ENCODE results near the gene C19orf81.

Gene C19orf81

DNA sequence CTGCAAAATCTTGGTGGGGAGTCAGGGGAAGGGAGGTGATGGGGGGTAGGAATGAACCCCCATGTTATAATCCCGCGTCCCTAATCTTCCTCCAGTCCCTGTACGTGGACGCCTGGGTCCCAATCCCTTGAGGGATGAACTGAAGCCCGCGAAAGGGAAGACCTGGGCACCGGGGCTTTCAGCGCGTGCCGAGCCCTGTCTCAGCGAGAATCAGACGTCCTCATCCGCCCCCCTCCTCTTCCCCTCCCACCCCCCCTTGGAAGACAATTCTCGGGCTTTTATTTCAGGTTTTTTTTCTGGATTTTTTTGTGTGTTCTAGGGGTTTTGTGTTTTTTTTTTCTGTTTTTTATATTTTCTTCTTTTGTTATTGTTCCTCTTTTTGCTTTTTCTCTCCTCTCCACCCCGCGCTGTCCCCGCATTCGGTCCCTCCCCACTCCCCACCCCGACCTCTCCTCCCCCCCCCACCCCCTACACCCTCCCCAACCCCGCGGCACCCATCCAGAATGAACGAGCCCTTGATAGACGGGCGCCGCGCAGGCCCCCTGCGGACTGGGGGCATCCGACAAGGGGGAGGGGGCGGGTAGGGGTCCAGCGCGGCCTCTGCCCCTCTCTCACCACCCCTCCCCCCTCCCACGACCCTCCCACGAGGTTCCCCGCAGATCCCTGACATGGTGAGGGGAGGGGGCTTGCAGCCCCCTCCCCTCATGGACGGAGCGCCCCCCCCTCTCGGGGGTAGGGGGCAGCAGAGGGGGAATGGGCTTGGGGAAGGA is 10.3 kb downstream of the C19orf81 start:
- DNase-seq = no peak

DNA sequence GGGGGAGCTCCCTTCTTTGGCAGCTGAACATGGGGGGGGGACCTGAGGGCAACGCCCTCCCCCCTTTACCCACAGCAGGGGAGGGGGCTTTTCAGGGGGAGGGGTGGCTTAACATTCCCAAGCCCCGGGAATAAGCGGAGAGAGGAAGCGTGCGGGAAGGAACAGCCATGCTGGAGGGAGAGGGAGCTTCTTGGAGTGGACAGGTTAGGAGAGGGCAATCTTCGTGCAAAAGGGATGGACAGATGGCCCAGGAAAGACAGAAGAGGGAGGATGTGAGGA is 10.8 kb downstream of the C19orf81 start:
- no peak for DNase-seq

DNA sequence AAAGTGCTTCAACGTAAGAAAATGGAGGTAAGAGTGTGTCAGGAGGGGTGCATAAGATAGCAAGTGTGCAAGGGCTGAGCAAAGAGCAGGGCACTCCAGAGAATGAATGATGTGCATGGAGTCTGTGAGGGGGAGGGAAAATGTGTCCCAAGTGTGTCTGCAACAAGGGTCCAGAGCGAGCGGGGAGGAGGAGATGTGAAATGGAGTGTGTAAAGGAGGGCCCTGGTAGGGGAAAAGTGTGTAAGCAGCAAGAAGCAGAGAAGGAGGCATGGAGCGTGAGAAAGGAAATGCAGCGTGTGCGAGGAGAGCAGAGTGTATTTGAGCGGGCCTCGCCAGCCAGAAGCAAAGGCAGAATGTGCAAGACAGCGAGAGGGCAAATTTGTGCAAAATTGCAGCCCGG is 11.8 kb downstream of the C19orf81 start:
- no peak for DNase-seq

DNA sequence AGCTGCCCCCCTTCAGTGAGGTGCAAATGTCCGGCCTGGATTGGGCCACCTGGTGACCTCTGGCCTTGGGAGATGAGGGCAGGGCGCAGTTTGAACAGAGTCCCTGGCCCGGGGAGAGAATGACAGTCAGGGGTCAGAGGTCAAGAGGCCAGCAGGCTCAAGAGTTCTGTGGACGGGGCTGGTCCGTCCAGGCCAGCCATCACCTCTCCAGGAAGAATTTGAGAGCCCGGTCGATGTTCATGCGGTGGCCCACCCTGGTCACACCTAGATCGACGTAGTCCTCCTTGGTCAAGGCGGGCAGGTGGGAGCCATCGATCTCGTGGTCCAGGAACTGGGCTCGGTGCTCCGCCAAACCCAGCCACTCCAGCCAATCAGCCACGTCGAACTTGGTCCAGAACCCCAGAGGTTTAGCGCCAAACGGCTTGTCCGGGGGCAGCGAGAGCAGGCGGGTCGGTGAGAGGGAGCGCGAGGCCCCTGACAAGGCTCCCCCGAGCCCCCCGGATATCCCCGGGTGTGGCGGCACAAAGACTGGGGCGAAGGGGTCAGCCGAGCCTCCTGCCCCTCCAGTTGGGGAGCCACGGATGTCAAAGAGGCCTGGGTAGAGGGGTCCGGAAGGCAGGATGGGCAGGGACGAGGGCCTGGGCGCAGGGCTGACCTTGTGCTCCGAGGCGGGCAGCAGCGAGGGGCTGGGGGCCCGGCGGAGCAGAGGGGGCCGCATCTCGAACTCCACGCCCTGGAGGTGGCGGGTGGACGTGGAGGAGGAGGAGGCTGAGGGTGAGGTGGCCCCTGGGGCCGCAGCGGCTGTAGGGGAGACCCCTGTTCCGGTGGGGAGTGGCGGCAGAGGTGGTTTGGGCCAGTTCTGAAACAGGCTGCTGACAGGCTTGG is 12.8 kb downstream of the C19orf81 start:
- DNase-seq = no peak

DNA sequence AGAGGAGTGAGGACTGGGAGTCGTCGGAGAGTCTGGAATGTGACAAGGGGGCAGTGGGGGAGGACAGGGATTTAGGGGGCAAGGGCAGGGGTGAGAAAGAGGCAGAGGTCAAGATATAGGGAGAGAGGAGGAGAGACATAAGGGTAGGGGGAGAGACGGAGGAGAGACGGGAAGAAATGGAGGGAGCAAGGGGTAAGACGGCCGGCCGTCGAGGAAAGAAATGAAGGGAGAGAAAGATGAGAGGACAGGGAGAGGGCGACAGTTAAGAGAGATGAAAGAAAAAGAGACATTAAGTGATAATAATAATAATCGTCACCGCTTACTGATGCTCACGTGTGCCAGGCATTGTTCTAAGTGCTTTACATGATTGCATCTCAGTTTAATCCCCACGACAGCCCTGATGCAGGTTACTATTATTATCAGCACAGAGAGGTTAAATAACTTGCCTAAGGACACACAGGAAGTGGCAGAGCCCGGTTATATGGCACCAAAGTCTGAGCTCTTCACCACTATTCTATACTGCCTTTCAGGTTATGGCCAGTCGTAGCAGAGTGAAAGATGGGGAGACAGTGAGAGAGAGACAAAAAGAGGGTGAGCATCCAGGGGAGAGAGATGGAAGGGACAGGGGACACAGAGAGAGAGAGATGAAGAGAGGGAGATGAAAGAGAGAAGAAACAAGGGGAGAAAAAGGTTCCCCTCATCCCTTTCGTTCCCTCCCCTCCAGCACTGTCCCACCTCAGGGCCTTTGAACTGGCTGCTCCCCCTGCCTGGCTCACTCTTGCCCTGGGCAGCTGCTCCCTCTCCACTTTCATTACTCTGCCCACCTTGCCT is 13.6 kb downstream of the C19orf81 start:
- no peak for DNase-seq

DNA sequence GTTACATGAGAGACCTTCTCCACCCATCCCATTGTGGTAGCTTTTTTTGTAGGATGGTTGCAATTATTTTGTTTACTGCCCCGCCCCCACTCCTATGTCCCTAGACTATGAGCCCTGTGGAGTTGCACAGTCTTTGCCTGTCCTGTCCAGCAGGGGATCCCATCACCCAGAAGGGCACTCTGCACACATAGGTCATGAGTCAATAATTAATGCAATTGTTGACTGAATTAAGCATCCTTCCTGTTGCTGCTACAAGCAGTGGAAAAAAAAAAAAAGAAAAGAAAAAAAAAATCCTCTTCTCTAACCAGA is 14.2 kb downstream of the C19orf81 start:
- DNase-seq = no peak

DNA sequence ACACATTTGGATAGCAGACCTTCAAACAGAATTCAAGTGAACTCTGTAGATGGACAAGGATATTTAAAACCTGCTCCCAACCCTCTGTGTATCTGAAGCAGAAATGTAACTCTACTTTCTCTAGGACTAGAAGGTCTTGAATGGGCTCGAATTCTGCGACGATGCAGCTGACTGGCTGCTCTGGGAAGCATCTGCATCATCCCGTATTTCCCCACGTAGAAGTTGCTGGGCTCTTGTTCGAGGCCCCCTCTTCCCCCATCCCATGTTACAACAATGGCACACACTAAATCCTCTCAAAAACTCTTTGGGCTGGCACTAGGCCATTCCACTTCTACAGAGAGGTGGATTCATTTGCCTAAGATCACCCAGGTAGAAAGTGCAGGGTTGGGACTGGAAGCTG is 15.0 kb downstream of the C19orf81 start:
- no peak for DNase-seq

DNA sequence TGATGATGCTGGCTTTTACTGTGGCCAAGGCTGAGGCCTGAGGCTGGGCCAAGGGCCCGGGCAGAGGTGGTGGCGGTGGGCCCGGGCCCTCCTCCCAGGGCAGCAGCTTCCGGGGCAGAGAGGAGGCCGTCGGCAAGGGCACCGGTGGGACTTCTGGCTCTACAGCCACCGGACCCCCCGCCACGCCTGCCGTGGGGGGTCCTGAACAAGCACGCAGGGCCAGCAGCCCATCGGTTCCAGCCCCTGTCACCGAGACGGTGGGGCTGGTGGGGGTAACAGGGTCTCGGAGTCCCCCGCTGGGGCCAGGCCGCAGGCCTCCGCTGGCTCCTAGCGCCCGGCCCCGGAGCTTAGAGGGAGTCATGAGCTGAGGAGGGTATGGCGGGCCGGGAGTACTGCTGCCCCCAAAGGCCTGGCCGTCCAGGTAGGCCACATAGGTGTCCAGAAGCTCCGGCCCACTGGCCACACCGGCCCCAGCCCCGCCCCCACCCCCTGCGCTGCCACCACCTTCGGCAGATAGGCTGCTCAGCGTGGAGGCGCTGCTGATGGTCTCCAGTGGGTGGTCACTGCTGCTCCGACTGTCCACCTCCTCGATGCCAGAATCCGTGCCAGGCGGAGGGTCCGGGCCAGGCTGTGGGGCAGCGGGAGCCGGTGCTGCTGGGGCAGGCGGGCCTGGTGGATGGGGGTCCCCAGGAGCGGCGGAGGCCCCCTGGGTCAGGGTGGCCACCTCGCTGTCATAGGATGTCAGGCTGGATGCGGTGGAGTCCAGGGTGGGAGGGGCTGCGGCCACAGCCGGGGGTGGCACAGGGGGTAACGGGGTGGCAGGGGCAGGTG is 17.3 kb downstream of the C19orf81 start:
- DNase-seq = no peak

DNA sequence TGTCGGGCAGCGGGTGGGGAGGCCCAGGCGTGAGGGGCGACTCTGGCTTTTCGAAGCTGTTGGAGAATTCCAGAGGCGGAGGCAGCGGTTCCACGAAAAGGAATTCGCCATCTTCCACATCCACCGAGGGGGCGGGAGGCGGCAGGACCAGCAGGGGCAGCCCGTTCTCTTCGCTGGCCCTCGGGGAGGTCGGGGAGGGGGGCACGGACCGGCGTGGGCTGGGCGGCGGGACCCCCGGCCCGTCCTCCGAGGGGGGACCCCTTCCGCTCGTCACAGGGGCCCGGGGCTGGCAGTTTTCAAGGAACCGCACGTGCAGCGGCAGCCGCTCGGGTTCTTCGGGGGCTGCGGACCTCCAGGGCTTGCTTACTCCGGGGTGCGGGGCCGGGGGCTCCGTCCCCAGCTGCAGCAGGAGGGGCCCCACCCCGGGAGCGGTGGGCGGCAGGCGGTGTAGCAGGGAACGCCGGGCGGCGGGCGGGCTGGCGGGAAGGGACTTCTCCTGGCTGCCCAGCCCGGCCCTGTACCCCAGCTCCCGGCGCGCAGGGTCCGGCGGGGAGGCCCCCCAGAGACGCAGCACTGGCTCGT is 18.0 kb downstream of the C19orf81 start:
- no peak for DNase-seq

DNA sequence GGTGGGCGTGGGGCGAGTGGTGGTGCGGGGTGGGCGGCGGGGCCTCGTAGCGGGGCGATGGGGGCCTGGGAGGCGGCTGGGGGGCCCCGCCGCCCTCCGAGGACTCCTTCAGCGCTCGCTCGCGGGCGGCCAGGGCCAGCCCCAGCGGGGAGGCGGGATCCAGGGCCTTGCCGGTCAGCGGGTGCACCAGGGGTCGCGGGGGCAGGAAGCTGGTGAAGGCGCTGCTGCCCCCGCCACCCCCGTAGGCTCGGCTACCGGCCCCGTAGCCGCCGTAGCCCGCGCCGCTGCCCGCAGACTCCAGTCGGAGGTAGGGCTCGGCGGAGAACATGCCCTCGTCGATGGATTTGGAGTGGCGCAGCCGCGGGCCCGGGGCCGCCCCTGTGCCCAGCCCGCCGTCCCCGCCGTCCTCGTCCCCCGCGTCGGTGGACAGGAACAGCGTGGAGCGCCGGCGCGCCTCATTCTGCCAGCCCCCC is 18.6 kb downstream of the C19orf81 start:
- no peak for DNase-seq

DNA sequence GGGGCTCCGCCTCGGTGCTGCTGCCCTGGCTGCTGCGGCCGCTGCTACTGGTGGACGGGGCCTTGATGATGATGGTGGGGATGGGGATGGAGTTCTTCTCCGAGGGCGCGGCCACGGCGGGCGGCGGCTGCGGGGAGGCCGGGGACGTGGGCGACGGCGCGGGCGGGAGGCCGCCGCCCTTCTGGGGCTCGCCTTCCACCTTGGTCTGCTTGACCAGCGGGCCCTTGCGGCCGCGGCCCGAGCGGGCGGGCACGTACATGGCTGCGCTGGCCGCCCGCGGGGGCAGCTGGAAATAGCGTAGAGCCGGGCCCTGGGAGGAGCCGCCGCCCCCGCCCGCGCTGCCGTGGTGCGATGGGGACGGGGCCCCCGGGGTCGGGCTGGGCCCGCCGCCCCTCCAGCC is 19.2 kb downstream of the C19orf81 start:
- no peak for DNase-seq

DNA sequence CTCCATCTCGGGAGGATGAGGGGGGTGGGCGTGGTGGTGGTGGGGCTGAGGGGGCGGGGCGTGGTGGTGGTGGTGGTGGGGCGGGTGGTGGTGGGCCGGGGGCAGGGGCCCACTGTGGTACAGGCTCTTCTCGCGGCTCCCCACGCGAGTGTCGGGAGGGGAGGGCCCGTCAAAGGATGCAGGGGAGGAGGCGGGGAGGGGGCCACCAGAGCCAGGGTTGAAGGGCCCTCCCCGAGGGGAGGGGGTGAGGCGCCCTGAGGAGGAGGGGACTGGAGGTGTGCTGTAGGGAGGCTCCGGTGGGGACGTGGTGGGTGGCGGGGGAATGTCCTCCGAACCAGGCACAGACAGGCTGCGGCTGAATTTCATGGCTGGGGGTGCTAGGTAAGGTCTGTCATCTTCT is 19.6 kb downstream of the C19orf81 start:
- no peak for DNase-seq

DNA sequence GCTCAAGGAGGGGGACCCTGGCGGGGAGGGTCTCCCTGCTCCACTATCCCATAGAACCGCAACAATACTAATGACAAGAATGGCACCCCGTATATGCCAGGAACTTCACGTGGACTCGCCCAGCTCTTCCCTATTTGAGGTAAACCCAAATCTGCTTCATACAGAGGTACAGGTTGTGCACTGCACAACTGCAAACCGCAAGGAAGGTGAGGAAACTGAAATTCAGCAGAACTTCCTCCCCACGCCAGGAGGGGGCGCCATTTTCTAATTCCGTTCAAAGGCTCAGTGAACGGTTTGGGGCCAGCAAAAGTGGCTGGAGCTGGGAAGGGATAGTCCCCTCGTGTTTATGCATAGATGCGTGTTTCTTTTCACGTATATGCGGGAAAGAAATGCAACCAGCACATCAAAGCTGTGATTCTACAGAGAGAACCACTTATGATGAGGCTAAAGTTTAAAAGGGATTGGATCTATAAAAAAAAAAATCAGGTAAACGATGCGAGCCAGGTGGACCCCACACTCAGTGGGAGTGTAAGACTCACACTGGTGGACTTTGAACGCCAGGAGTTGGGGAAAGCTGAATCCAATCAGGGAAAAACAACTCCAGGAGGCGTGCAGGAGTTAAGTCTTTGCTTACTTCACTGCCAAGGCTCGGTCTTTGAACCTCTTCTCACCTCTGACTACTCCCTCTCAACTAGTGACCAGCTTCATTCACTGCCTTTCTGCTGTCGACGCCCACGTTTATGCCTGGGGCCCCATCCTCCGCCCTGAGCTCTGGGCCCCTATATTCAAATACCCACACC is 20.3 kb downstream of the C19orf81 start:
- DNase-seq = peak; percentile 22 to 25

DNA sequence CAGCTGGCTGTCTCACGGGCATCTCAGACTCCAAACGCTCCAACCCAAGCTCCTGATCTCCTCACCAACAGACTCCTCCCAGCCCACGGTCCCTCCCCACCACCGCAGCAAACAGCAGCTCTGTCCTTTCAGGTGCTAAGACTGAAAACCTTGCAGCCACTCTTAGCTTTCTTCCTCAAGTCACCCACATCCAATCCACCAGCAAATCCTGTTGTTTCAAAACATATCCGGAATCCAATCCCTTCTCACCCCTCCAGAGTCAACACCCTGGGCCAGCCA is 20.8 kb downstream of the C19orf81 start:
- no peak for DNase-seq

DNA sequence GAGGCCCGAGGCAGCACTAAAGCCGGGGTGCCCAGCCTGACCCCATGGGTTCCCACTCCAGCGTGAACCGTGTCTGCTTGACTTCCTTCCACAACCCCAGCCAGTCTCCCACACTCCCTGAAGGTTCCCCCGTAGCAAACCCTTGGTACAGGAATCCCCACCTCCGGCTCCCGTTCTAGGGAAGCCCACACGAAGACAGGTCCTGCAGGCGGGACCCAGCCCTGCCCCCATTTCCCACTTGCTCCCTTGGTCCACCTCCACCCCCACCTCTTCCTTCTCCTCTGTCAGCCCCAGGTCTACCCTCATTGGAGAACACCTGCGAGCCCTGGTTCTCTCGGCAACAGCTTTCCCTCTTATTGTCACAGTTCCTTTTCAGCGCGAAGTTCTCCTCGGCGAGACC is 23.9 kb downstream of the C19orf81 start:
- no peak for DNase-seq

DNA sequence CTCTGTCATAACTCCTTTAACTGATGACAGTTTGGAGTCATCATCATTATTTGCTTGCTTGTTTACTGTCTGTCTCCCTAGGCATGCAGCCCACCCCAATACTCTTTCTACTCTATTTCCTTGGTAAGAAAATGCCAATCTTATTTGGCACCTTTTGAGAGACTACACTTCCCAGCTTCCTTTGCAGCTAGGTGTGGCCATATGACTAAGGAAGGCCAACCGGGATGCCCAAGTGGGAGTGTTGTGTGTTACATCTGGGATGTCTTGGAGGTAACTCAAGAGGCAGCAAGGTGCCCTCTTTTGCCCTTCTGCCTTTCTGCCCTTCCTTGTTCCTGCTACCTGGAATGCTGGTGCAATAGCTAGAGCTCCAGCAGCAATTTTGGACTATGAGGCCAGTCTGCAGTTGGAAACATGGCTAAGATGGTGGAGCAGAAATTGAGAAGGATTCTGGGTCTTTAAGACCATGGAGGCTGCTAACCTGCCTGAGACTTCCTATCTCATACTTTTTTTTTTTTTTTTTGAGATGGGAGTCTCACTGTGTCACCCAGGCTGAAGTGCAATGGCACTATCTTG is 27.5 kb downstream of the C19orf81 start:
- DNase-seq = no peak

DNA sequence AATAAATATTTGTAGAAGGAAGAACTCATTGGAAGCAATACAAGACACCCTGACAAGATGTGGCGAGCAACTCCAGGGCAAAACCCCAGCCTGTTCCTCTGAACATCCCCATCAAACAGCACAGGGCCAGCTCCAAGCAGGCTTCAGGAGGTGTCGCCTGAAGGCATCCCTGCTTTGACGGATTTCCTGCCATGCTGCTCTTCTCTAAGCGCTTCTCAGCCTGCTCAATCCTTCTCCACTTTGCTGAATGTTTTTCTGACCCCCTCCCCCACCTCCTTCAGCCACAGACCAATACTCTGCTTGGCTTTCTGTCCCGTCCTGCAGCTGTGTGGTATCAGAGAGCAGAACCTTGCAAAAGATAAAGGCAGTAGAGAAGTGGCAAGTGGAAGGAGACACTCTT is 28.4 kb downstream of the C19orf81 start:
- no peak for DNase-seq

DNA sequence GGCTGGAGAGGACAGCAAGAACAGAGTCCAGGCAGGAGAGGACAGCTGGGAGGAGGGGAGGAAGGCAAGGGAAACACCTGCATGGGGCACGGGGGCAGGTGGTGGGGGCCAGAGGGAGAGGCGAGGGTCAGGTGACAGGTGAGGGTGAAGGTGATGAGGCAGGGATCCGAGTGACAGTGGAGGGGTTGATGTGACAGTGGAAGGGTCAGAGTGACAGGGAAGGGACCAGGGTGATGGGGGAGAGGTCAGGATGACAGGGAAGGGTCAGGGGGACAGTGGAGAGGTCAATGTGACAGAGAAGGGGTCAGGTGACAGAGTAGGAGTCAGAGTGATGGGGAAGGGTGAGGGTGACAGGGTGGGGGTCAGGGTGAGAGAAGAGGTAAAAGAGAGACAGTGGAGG is 29.1 kb downstream of the C19orf81 start:
- DNase-seq = no peak

DNA sequence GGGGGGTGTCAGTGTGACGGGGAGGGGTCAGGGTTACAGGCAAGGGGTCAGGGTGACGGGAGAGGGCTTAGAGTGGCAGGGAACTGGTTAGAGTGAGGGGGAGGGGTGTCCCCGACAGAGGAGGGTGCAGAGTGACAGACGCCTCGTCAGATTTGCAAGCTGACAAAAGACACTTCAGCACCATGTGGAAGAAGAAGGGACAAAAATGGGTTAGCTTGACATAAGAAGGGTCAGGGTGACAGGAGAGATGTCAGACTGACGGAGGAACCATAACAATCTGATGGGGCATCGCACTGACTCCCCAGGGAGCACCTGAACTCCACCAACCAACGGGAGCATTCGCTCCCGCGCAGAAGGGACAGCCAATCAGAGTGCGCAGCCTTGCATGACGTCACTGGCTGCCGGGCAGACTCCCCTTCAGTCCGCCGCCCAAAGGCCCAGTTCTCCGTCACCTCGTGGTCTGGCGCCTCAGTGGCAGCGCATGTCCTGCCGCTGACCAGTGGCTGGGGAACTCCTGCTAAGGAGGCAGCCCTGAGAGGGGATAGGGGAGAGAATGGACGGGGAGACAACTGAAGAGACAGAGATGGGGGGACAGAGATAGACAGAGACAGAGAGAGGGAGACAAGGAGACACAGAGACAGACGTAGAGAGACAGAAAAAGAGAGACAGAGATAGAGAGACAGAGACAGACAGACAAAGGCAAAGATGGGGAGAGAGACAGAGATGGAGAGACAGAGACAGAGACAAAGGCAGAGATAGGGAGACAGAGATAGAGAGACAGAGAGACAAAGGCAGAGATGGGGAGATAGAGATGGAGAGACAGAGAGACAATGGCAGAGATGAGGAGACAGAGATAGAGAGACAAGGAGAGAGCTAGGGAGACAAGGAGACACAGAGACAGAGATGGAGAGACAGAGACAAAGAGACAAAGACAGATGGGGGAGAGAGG is 30.2 kb downstream of the C19orf81 start:
- DNase-seq = peak; percentile 78 to 89
